Esophagus (tissue), 2 donors: ENCODE measurements around the gene C17orf50. TPM values are rescaled to one million over a fixed set of nuclear protein-coding genes. Genes with fewer than 3 reads are reported as not detected.

Experiments used
- polyA plus RNA-seq, 2 donors: library from polyadenylated mRNA; stranded (reverse); fragments of 200-250 nt; gene quantifications; one replicate each; pipeline ENCODE4 v1.2.3, GENCODE V29; 2013
- donor health status: healthy with polysubstance abuse.
- donor health status: Bipolar disorder and iron deficiency.

Gene C17orf50
- polyA plus RNA-seq, 2 donors = 0.14 TPM; not detected in 1

Other genes starting within 250 kb of the C17orf50 start
- under 1 TPM; 0.25 to 0.55 TPM for gene SLFN12L, start 223.2 kb upstream of the C17orf50 start, polyA plus RNA-seq
- not detected for gene SLFN14, start 200.1 kb upstream of the C17orf50 start, polyA plus RNA-seq
- gene PEX12, start 182.3 kb upstream of the C17orf50 start, polyA plus RNA-seq = 1 to 10 TPM; 2.4 TPM
- 10 to 100 TPM; 13.2 to 14.3 TPM for gene AP2B1, start 173.6 kb upstream of the C17orf50 start, polyA plus RNA-seq
- gene RASL10B, start 29.2 kb upstream of the C17orf50 start, polyA plus RNA-seq = under 1 TPM; 0.28 to 0.53 TPM
- gene GAS2L2, start 7.6 kb upstream of the C17orf50 start, polyA plus RNA-seq = under 1 TPM; 0.01 to 0.08 TPM
- gene MMP28, start 34.8 kb downstream of the C17orf50 start, polyA plus RNA-seq = 10 to 100 TPM; 14.8 to 21.7 TPM
- gene TAF15, start 48.6 kb downstream of the C17orf50 start, polyA plus RNA-seq = 100 to 1,000 TPM in 1 of 2 donors, 10 to 100 TPM in 1; 89.5 to 110 TPM
- under 1 TPM; 0.05 to 0.08 TPM for gene HEATR9, start 108.0 kb downstream of the C17orf50 start, polyA plus RNA-seq
- gene CCL5, start 119.5 kb downstream of the C17orf50 start, polyA plus RNA-seq = 1 to 10 TPM; 6.3 to 6.9 TPM
- under 1 TPM; 0.55 TPM for gene RDM1, start 169.9 kb downstream of the C17orf50 start, polyA plus RNA-seq
- gene LYZL6, start 182.8 kb downstream of the C17orf50 start, polyA plus RNA-seq = not detected
- under 1 TPM; 0.08 to 0.24 TPM for gene CCL16, start 220.6 kb downstream of the C17orf50 start, polyA plus RNA-seq
- gene CCL14, start 225.8 kb downstream of the C17orf50 start, polyA plus RNA-seq = 10 to 100 TPM; 21.9 to 32.3 TPM
- gene CCL15, start 240.7 kb downstream of the C17orf50 start, polyA plus RNA-seq = under 1 TPM in 1 of 2 donors, not detected in 1; 0.06 TPM